H9 (cell line): Measurements from ENCODE around the gene FGD6. TPM values are rescaled to one million over a fixed set of nuclear protein-coding genes. Genes with fewer than 3 reads are reported as not detected.

Experiments used
- DNase-seq: peaks from one replicate; pipeline ENCODE4 v3.0.0-alpha.2; 2017
- H2AFZ ChIP-seq: one replicate; pipeline ENCODE4 v1.6.1; 2013; ENCODE audit warnings: mild to moderate bottlenecking, low read length, control low read depth, moderate library complexity
- H2AK5ac ChIP-seq: 2 replicates; pipeline ENCODE4 v1.6.1; 2013; ENCODE audit warnings: low read length, control low read depth, mixed read lengths; ENCODE audit not compliant: insufficient read length
- H2BK120ac ChIP-seq: one replicate; pipeline ENCODE4 v1.6.1; 2013; ENCODE audit warnings: low read depth, mild to moderate bottlenecking, low read length, control low read depth, inconsistent platforms; ENCODE audit not compliant: poor library complexity, severe bottlenecking
- H2BK12ac ChIP-seq: 2 replicates; pipeline ENCODE4 v1.6.1; 2013; ENCODE audit warnings: low read length, control low read depth, mixed read lengths, low read depth; ENCODE audit not compliant: insufficient read length
- H2BK15ac ChIP-seq: 2 replicates; pipeline ENCODE4 v1.6.1; 2013; ENCODE audit warnings: low read depth, low read length, control low read depth
- H2BK20ac ChIP-seq: one replicate; pipeline ENCODE4 v1.6.1; 2013; ENCODE audit warnings: low read depth, mild to moderate bottlenecking, low read length, control low read depth, inconsistent platforms; ENCODE audit not compliant: poor library complexity, severe bottlenecking
- H2BK5ac ChIP-seq: 2 replicates; pipeline ENCODE4 v1.6.1; 2013; ENCODE audit warnings: low read length, control low read depth, mixed read lengths; ENCODE audit not compliant: insufficient read length
- H3K14ac ChIP-seq: 2 replicates; pipeline ENCODE4 v1.6.1; 2013; ENCODE audit warnings: low read length, control low read depth; ENCODE audit not compliant: insufficient read depth
- H3K18ac ChIP-seq: 2 replicates; pipeline ENCODE4 v1.6.1; 2013; ENCODE audit warnings: low read depth, mild to moderate bottlenecking, mixed read lengths, low read length, control low read depth; ENCODE audit not compliant: insufficient read length
- H3K23ac ChIP-seq: 2 replicates; pipeline ENCODE4 v1.6.1; 2013; ENCODE audit warnings: low read length, control low read depth, mixed read lengths, low read depth; ENCODE audit not compliant: insufficient read length
- H3K23me2 ChIP-seq: 2 replicates; pipeline ENCODE4 v1.6.1; 2013; ENCODE audit warnings: low read depth, mild to moderate bottlenecking, mixed read lengths, low read length, control low read depth; ENCODE audit not compliant: insufficient read length, poor library complexity, severe bottlenecking
- H3K27ac ChIP-seq: 2 replicates; pipeline ENCODE4 v1.5.1; 2013; ENCODE audit warnings: low read length, control low read depth, mixed read lengths, low read depth; ENCODE audit not compliant: insufficient read length
- H3K27me3 ChIP-seq: 2 replicates; pipeline ENCODE4 v1.6.1; 2013; ENCODE audit warnings: low read length, control low read depth, inconsistent platforms; ENCODE audit not compliant: insufficient read depth
- H3K4ac ChIP-seq: 2 replicates; pipeline ENCODE4 v1.6.1; 2013; ENCODE audit warnings: low read depth, mild to moderate bottlenecking, control low read depth, inconsistent platforms, low read length, moderate library complexity
- H3K4me1 ChIP-seq: 2 replicates; pipeline ENCODE4 v1.6.1; 2013; ENCODE audit warnings: low read length, control low read depth, inconsistent platforms; ENCODE audit not compliant: insufficient read depth
- H3K4me2 ChIP-seq: 2 replicates; pipeline ENCODE4 v1.6.1; 2013; ENCODE audit warnings: low read length, control low read depth, mixed read lengths; ENCODE audit not compliant: insufficient read length, insufficient read depth
- H3K56ac ChIP-seq: 2 replicates; pipeline ENCODE4 v1.6.1; 2013; ENCODE audit warnings: low read depth, mild to moderate bottlenecking, mixed read lengths, low read length, control low read depth; ENCODE audit not compliant: insufficient read length
- H3K79me1 ChIP-seq: 2 replicates; pipeline ENCODE4 v1.6.1; 2013; ENCODE audit warnings: low read depth, mild to moderate bottlenecking, moderate library complexity, low read length, control low read depth, inconsistent platforms; ENCODE audit not compliant: insufficient read depth, poor library complexity, severe bottlenecking
- H3K79me2 ChIP-seq: 2 replicates; pipeline ENCODE4 v1.6.1; 2013; ENCODE audit warnings: low read length, control low read depth, inconsistent platforms; ENCODE audit not compliant: insufficient read depth
- H3K9ac ChIP-seq: 2 replicates; pipeline ENCODE4 v1.6.1; 2013; ENCODE audit warnings: low read length, control low read depth, mixed read lengths; ENCODE audit not compliant: insufficient read length; ENCODE audit errors: extremely low read depth
- H3K9me3 ChIP-seq: one replicate; pipeline ENCODE4 v1.6.1; 2013; ENCODE audit warnings: low read depth, low read length, inconsistent platforms; ENCODE audit not compliant: control insufficient read depth
- H3T11ph ChIP-seq: one replicate; pipeline ENCODE4 v1.6.1; 2013; ENCODE audit warnings: mild to moderate bottlenecking, low read length, control low read depth, inconsistent platforms
- H4K20me1 ChIP-seq: one replicate; pipeline ENCODE4 v1.6.1; 2013; ENCODE audit not compliant: control insufficient read depth, insufficient read length, insufficient read depth
- H4K5ac ChIP-seq: 2 replicates; pipeline ENCODE4 v1.6.1; 2013; ENCODE audit warnings: low read depth, mild to moderate bottlenecking, mixed read lengths, low read length, control low read depth; ENCODE audit not compliant: insufficient read length
- H4K8ac ChIP-seq: replicated peaks from 2 replicates; pipeline ENCODE4 v1.6.1; 2013; ENCODE audit warnings: low read length, control low read depth, mixed read lengths, low read depth; ENCODE audit not compliant: insufficient read length
- H4K91ac ChIP-seq: 2 replicates; pipeline ENCODE4 v1.6.1; 2013; ENCODE audit warnings: low read depth, mild to moderate bottlenecking, moderate library complexity, mixed read lengths, low read length, control low read depth; ENCODE audit not compliant: insufficient read length
- H3K27ac Mint-ChIP-seq, 3 experiments: 2 replicates in 2 of 3; 3 replicates in 1 of 3; pipeline ENCODE4 v1.8.0; 2020 to 2021; ENCODE audit warnings: mixed read lengths in 3 of 3, mild to moderate bottlenecking in 1 of 3, moderate library complexity in 1 of 3
- H3K27me3 Mint-ChIP-seq: 2 replicates; pipeline ENCODE4 v1.8.0; 2021; ENCODE audit warnings: low read depth, mild to moderate bottlenecking, moderate library complexity, mixed read lengths
- H3K36me3 Mint-ChIP-seq, 3 experiments: 2 replicates in 2 of 3; 3 replicates in 1 of 3; pipeline ENCODE4 v1.8.0; 2020 to 2021; ENCODE audit warnings: low read depth in 3 of 3, mixed read lengths in 3 of 3; ENCODE audit not compliant: insufficient read depth in 1 of 3
- H3K4me1 Mint-ChIP-seq, 2 experiments: 2 replicates each; pipeline ENCODE4 v1.8.0; 2020; ENCODE audit warnings: mixed read lengths in 2 of 2
- H3K4me3 Mint-ChIP-seq, 2 experiments: 2 replicates in 1 of 2; 3 replicates in 1 of 2; pipeline ENCODE4 v1.8.0; 2020 to 2021; ENCODE audit warnings: mild to moderate bottlenecking in 2 of 2, mixed read lengths in 2 of 2, moderate library complexity in 1 of 2
- H3K9me3 Mint-ChIP-seq, 2 experiments: 2 replicates in 1 of 2; 3 replicates in 1 of 2; pipeline ENCODE4 v1.8.0; 2020; ENCODE audit warnings: mild to moderate bottlenecking in 2 of 2, mixed read lengths in 2 of 2, moderate library complexity in 1 of 2
- CTCF ChIP-seq: fragments of 200-600 bp; sonication (generic); conservative IDR thresholded peaks from 3 replicates; pipeline ENCODE4 v1.8.0; 2021; ENCODE audit warnings: antibody characterized with exemption, mild to moderate bottlenecking
- WGBS: extraction: QIAGEN DNeasy Blood & Tissue Kit; methylation state at CpG from one replicate; pipeline ENCODE4 v1.1.7; 2013; ENCODE audit warnings: missing lambda C conversion rate, low lambda C conversion rate, mixed read lengths; ENCODE audit not compliant: insufficient read length; ENCODE audit errors: extremely low coverage; 5-methylcytosine and 5-hydroxymethylcytosine counted together
- total RNA-seq: library from RNA; stranded (reverse); gene quantifications from 2 replicates; pipeline ENCODE4 v1.2.1, GENCODE V29; 2021

The FGD6 gene
- total RNA-seq, 1 experiment from 2014 or later, result 39.5 TPM

- H2BK5ac ChIP-seq, result no peak overlapping the region
- no peaks in the 10 kb centered on the region for H3K9me3 ChIP-seq
- no peak overlapping the region for H2BK20ac ChIP-seq
- no peak overlapping the region for H2AK5ac ChIP-seq
- no peak overlapping the region for H4K5ac ChIP-seq
- no peaks in the 10 kb centered on the region for H3K4me1 Mint-ChIP-seq
- H3K56ac ChIP-seq, result no peak overlapping the region
- H3K27ac ChIP-seq, result no peak overlapping the region
- H3K4me1 ChIP-seq, result no peaks in the 10 kb centered on the region
- H3K4me3 Mint-ChIP-seq, result no peak overlapping the region
- H4K20me1 ChIP-seq, result no peaks in the 10 kb centered on the region
- no peak overlapping the region for H3K23ac ChIP-seq
- no peak overlapping the region for H3K14ac ChIP-seq
- H2AFZ ChIP-seq, result no peak overlapping the region
- H3K4ac ChIP-seq, result no peak overlapping the region
- DNase-seq, result no peak
- H3K18ac ChIP-seq, result no peak overlapping the region
- H4K91ac ChIP-seq, result no peak overlapping the region
- no peak overlapping the region for H3T11ph ChIP-seq
- no CpG with 5 or more reads among the region's 3 CpGs for WGBS
- no peaks in the 10 kb centered on the region for H3K79me2 ChIP-seq
- H3K27me3 ChIP-seq, result no peaks in the 10 kb centered on the region
- H2BK120ac ChIP-seq, result no peak overlapping the region
- no peaks in the 10 kb centered on the region for H3K9me3 Mint-ChIP-seq
- peaks cover 18 to 84% (median 52%) of the 10 kb centered on the region in 3 experiments; a peak in 6 of 7 replicates for H3K36me3 Mint-ChIP-seq
- no peak overlapping the region for H3K4me2 ChIP-seq
- no peak overlapping the region for H3K27ac Mint-ChIP-seq
- H3K79me1 ChIP-seq, result no peaks in the 10 kb centered on the region
- H3K27me3 Mint-ChIP-seq, result no peaks in the 10 kb centered on the region
- H4K8ac ChIP-seq, result no peak overlapping the region
- no peak overlapping the region for H2BK12ac ChIP-seq
- no peak for TF ChIP-seq CTCF
- H3K23me2 ChIP-seq, result no peaks in the 10 kb centered on the region
- no peak overlapping the region for H2BK15ac ChIP-seq
- H3K9ac ChIP-seq, result no peak overlapping the region
Measured at GRCh38 chr12:95057424-95057823, 159.8 kb downstream of the FGD6 start.
